Muscle of back (tissue), 11 donors: ENCODE results near the gene E2F4. TPM values are rescaled to one million over a fixed set of nuclear protein-coding genes. Genes with fewer than 3 reads are reported as not detected.

Source experiments
- DNase-seq, 3 donors: peaks; one replicate each; pipeline versions ENCODE4 v3.0.0 to v3.0.0-alpha.2; 2013
- polyA plus RNA-seq, 10 donors: library from polyadenylated mRNA; unstranded; fragments of 120-200 nt; gene quantifications; one replicate each; pipeline ENCODE4 v1.2.1, GENCODE V29; 2013; ENCODE audit not compliant: insufficient read length in 10 of 10

Gene E2F4
- polyA plus RNA-seq, 10 donors = 31.7 to 48.1 (median 41.0) TPM

DNA sequence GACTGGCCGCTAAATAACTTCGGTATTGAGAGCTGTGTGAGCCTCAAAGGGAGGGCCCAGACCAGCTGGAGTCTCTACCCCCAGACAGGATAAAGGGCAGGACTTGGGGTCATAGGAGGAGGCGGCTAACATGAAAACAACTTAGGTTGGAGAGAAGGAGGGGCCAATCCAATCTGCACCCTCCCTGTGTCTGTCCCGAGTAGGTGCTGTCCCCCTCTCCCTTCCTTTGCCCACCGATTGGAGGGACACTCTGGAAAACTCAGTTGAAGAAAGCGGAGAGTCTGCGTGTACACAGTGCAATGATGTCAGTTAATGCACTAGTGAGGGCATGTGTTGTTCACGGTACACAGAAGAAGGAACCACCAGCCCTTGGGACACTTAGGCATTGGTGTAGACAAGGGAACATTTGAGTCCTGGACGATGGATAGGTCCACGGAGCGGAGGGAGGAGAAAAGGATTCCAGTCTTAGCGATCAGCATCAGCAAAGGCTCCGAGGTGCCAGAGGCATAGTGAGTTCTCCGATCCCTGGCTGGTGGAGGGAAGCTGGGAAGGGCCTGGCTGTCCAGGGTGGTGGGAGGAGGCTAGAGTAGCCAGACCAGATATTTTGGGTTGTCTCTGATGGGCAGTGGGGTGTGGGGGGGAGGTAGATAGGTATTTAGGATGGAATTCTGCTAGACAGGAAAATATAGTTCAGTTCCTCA, 20.9 kb upstream of the E2F4 start:
- peak in 1 of 3 donors; percentile 33 for DNase-seq

- no peak for DNase-seq
Observed at GRCh38 chr16:67173323-67173722, 18.6 kb upstream of the E2F4 start.

DNA sequence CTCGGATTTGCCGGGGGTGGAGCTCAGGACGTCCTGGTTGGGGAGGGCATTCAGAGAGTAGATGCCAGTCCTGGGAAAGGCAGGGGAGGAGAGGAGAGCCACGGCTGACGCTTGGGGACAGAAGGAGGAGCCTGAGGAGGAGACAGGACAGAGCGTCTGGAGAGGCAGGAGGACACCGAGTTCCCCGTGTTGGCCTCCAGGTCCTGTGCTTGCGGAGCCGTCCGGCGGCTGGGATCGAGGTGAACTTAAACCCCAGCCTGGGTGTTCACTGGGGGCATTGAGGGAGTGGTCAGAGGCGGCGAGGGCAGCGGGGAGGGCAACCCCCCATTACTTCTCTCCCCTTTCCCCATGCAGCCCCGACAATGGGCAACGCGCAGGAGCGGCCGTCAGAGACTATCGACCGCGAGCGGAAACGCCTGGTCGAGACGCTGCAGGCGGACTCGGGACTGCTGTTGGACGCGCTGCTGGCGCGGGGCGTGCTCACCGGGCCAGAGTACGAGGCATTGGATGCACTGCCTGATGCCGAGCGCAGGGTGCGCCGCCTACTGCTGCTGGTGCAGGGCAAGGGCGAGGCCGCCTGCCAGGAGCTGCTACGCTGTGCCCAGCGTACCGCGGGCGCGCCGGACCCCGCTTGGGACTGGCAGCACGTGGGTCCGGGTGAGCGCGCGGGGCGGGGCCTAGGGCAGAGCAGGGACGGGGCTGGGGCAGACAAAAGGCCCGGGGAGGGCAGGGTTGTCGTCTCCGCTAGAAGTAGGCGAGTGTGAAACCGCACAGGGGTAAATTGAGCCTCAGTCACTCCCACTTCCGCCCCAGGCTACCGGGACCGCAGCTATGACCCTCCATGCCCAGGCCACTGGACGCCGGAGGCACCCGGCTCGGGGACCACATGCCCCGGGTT, 17.9 kb upstream of the E2F4 start:
- peak in 1 of 3 donors; percentile 84 for DNase-seq

GRCh38 chr16:67174706-67175231, 17.2 kb upstream of the E2F4 start:
- no peak for DNase-seq

GRCh38 chr16:67176662-67177061, 15.3 kb upstream of the E2F4 start:
- no peak for DNase-seq

GRCh38 chr16:67177743-67178699, 13.9 kb upstream of the E2F4 start:
- DNase-seq = peak in 1 of 3 donors; percentile 88

DNA sequence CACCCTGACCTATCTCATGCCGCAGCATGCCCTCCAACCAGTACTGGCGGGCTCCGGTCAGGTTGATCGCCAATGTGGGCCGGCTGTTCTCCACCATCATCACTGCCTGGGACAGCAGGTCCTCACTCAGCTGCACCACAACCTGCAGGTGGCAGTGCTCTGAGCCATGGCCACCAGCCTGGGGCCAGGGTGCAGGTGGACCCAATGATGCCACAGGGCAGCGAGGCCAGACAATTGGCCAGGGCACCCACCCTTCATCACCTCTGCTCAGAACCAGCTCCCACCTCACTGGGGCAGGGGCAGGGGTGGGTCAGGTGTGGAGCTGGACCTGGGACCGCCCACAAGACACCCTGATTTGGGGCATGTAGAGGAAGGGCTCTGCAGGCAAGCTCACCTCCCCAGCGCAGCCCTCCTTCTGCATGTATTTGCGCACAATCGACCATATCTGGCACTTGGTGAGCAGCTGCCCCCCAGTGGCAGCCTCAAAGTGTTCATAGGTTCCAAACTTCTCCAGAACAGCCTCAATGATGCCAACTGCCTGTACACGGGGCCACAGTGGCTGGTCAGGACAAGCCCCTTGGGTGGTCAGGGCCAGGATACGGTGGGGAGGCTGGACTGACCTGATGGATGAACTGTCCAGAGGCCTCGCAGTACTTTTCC, 12.4 kb upstream of the E2F4 start:
- DNase-seq = no peak

GRCh38 chr16:67180166-67180565, 11.8 kb upstream of the E2F4 start:
- DNase-seq = no peak

DNA sequence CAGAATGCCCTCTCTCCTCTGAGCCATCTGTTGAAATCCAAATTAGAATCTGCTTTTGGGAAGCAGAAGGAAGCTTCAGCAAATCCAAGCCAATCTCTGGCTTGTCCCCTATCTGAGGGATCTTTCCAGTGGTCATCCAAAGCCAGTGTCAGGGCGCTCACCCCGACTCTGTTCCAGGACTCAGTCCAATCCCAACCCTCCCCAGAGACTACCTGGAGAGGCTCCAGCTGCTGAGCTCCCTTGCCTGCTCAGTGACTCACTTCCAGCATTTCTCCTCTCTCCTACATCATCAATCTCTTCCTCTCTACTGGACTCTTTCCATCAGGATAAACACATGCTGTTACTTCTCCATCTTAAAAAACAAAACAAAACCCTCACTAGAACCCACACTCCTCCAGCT, 10.6 kb upstream of the E2F4 start:
- peak in 1 of 3 donors; percentile 35 for DNase-seq

- DNase-seq = no peak
Observed at GRCh38 chr16:67182288-67182687, 9.7 kb upstream of the E2F4 start.

DNA sequence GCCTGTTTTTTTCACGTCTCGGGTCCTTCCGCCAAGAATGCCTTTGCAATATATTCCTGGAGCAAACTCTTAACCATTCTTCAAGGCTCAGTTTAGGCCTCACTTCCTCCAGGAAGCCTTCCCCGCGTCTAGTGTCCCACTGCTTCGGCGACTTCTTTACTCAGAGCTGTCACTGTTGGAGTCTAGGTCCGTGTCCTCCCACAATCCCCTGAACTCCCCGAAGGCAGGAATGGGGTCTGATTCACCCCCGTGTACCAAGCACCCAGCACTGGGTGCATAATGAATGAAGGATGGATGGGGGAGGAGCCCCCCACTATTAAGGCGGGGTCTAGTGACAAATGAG, 8.7 kb upstream of the E2F4 start:
- no peak for DNase-seq

DNA sequence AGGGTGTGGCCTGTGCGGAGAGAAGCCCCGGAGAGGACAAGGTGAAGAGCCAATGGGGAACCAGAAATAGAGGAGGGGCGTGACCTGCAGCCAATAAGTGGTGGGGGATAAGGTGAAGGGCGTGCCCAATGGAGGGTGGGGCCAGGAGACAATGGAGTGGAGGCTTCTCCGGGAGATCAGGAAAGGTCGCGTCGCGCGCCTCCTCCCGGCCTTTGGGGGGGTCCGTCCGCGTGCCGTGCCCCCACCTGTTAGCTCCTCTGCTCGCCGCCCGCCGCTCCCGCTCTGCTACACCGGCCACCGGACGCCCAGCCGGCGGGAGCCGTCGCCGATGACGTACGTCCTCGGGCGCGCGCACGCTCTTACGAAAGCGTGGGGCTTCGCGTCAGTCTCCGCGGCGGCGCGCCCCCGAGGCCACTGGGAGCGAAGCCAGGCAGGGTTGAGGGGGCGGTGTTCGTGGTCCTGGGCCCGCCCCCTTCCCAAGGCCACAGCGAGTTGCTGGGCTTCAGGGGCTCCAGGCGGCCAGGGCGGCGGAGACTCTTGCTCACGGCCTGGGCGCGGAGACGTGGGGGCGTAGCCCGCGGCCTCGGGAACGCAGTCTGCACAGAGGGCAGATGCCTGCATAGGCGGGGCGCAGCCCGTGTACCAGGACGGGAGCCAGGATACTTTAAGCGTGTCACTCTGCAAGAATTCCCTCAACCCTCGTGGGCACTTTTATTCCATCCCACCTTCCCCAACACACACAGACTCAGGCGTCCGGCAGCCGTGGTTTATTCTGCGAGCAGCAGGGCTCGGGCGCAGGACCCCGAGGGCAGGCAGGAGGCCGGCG, 8.1 kb upstream of the E2F4 start, which contains the start of gene MATCAP1:
MATCAP1 (minus strand) TSS at position 337 of the 826 bp plus-strand sequence. CDS start 3,353 bp downstream, outside the sequence.
- DNase-seq = peak; percentile 96 to 99 (median 98)

GRCh38 chr16:67184453-67184994, 7.4 kb upstream of the E2F4 start:
- DNase-seq = no peak

DNA sequence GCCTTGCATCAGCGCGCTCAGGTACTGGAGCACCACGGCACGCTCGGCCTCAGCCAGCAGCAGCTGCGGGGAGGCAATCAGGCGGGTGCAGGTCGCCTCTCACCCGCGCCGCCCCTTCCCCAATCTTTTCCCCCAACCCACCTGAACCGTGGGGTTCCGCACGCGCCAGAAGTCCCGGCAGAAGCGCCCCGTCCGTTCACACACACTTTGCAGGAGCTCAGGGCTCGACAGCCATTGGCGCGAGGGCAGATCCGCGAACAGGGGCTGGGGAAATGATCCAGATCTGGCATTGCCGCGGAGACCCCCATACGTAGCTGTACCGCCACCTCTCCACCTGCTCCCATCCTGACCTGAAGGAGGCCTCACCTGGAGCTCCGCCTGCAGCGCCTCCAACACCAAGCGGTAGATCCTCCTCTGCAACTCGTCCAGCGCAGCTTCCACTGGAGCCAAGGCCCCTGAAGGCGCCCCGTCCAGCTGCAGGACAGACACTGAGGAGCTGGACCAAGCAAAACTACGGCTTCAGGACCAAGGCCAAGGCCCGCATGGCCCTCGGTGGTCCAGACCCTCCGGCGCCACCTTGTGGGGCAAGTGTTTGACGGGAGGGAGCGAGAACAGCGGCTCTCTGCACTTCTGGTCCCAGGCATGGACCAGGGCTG, 6.8 kb upstream of the E2F4 start:
- peak; percentile 83 to 95 (median 92) for DNase-seq

DNA sequence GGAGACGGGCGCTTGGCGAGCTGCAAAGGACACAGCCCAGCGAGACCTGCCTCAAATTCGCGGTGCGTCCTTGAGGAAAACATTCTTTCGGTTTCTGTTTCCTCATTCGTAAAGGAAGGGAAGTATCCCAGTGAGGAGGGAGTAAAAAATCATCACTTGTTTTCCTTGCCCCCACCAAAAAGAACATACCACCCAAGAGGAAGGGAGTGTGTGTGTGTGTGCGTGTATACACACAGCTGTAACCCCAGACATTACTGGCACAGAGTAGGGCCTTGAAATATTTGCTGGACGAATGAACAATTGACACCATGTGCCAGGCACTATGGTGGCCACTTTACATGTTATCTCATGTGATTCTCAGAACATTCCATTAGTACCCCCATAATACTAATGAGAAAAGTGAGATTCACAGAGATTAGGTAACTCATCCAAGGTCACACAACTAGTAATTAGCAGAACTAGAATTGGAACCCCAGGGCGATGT, 6.3 kb upstream of the E2F4 start:
- no peak for DNase-seq

DNA sequence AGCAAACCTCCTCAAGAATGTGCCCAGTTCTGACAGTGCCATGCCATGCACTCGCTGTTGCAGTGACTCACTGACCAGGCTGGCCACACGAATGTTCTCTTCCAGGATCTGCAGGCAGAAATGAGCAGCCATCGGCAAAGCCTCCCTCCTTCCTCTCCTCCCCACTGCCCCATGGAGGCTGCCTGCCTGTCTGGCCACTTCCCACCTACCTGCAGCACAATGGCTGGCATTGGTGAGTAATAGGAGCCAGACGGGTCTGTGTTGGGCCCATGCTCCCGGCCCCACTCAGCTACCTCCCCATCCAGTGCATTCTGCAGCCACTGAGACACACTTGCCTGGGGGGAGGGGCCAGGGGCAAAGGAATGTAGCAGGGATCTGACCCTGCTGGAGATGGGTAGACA, 5.4 kb upstream of the E2F4 start:
- DNase-seq = no peak

- DNase-seq = peak in 2 of 3 donors; percentile 54 to 65
Observed at GRCh38 chr16:67187175-67187890, 4.6 kb upstream of the E2F4 start.

- DNase-seq = no peak
Observed at GRCh38 chr16:67188323-67188722, 3.6 kb upstream of the E2F4 start.
